Measurements from ENCODE around the gene RALGAPA2.

The RALGAPA2 gene

GRCh38 chr20:20447196-20447595 lies 265.2 kb downstream of the RALGAPA2 start:
- no peak for TF ChIP-seq CTCF (IDR thresholded peaks at IDR 0.05; ENCODE audit: borderline replicate concordance, insufficient read depth, low read depth, low read length)
- no peak overlapping the region for H3K4me3 ChIP-seq (ENCODE audit: low read depth, low read length)

GRCh38 chr20:20446425-20447015 lies 265.9 kb downstream of the RALGAPA2 start:
- H3K4me3 ChIP-seq (ENCODE audit: low read depth, low read length): no peak overlapping the region
- TF ChIP-seq CTCF (IDR thresholded peaks at IDR 0.05; ENCODE audit: borderline replicate concordance, insufficient read depth, low read depth, low read length): no peak

GRCh38 chr20:20446001-20446400 lies 266.4 kb downstream of the RALGAPA2 start:
- no peak overlapping the region for H3K4me3 ChIP-seq (ENCODE audit: low read depth, low read length)

GRCh38 chr20:20443504-20443903 lies 268.9 kb downstream of the RALGAPA2 start:
- no peak for TF ChIP-seq CTCF (IDR thresholded peaks at IDR 0.05; ENCODE audit: borderline replicate concordance, insufficient read depth, low read depth, low read length)
- no peak overlapping the region for H3K4me3 ChIP-seq (ENCODE audit: low read depth, low read length)

More at GRCh38 chr20:20446001-20446400, 266.4 kb downstream of the RALGAPA2 start:
- no peak for TF ChIP-seq CTCF (IDR thresholded peaks at IDR 0.05; ENCODE audit: borderline replicate concordance, insufficient read depth, low read depth, low read length)

- H3K4me3 ChIP-seq (ENCODE audit: low read depth, low read length): no peak overlapping the region
- TF ChIP-seq CTCF (IDR thresholded peaks at IDR 0.05; ENCODE audit: borderline replicate concordance, insufficient read depth, low read depth, low read length): no peak
These were observed 270.0 kb downstream of the RALGAPA2 start for GRCh38 chr20:20442466-20442865.

GRCh38 chr20:20440886-20441658 lies 271.4 kb downstream of the RALGAPA2 start:
- no peak for TF ChIP-seq CTCF (IDR thresholded peaks at IDR 0.05; ENCODE audit: borderline replicate concordance, insufficient read depth, low read depth, low read length)
- no peak overlapping the region for H3K4me3 ChIP-seq (ENCODE audit: low read depth, low read length)

GRCh38 chr20:20440481-20440880 lies 272.0 kb downstream of the RALGAPA2 start:
- no peak for TF ChIP-seq CTCF (IDR thresholded peaks at IDR 0.05; ENCODE audit: borderline replicate concordance, insufficient read depth, low read depth, low read length)
- no peak overlapping the region for H3K4me3 ChIP-seq (ENCODE audit: low read depth, low read length)
